Vagina (tissue), 2 donors: ENCODE measurements around the gene SPATA20. TPM values are rescaled to one million over a fixed set of nuclear protein-coding genes. Genes with fewer than 3 reads are reported as not detected.

ENCODE experiments used
- DNase-seq, 2 donors: peaks; one replicate each; pipeline ENCODE4 v3.0.0-alpha.2; 2017; ENCODE audit errors: extremely low spot score in 2 of 2
- H3K27ac ChIP-seq: fragments of 200-600 bp; sonication (generic); one replicate; pipeline ENCODE4 v1.5.1; 2019
- H3K27me3 ChIP-seq: fragments of 200-600 bp; sonication (generic); one replicate; pipeline ENCODE4 v1.5.1; 2019
- H3K36me3 ChIP-seq, 2 donors: fragments of 200-600 bp; sonication (generic); one replicate each; pipeline ENCODE4 v1.5.1; 2017 to 2019
- H3K4me1 ChIP-seq: fragments of 200-600 bp; sonication (generic); one replicate; pipeline ENCODE4 v1.5.1; 2019
- H3K4me3 ChIP-seq, 2 donors: fragments of 200-600 bp; sonication (generic); 1 replicate in 1 of 2; 2 replicates in 1 of 2; pipeline ENCODE4 v1.5.1; 2016 to 2019
- H3K9me3 ChIP-seq: fragments of 200-600 bp; sonication (generic); one replicate; pipeline ENCODE4 v1.5.1; 2019
- CTCF ChIP-seq, 3 experiments: fragments of 450-650 bp in 2 of 3; fragments of 200-600 bp in 1 of 3; sonication (generic) in 1 of 3; IDR thresholded peaks; one replicate each; pipeline ENCODE4 v1.5.1; 2017 to 2019; ENCODE audit warnings: antibody characterized with exemption in 3 of 3, mild to moderate bottlenecking in 2 of 3, moderate library complexity in 2 of 3
- POLR2A ChIP-seq, 2 donors: fragments of 450-650 bp; IDR thresholded peaks; one replicate each; pipeline ENCODE4 v1.6.1; 2017; ENCODE audit warnings: antibody characterized with exemption in 2 of 2, mild to moderate bottlenecking in 2 of 2, moderate library complexity in 2 of 2
- POLR2AphosphoS5 ChIP-seq, 2 donors: sonication (generic); formaldehyde crosslinking; IDR thresholded peaks; one replicate each; pipeline ENCODE4 v1.9.0; 2017; ENCODE audit warnings: antibody characterized with exemption in 2 of 2, mild to moderate bottlenecking in 2 of 2, low read depth in 1 of 2; ENCODE audit not compliant: insufficient read depth in 1 of 2
- intact Hi-C: fragments of 100-400 bp; cut with DNase I; formaldehyde crosslinking; loops from one replicate; pipeline ENCODE4 v1.15.1; 2023
- total RNA-seq: library from RNA; depleted of rRNA; stranded (reverse); fragments of >200 nt; gene quantifications from one replicate; pipeline ENCODE4 v1.2.3, GENCODE V29; 2016

SPATA20 gene
- total RNA-seq, 1 donor from 2014 or later = 73.4 TPM

DNA sequence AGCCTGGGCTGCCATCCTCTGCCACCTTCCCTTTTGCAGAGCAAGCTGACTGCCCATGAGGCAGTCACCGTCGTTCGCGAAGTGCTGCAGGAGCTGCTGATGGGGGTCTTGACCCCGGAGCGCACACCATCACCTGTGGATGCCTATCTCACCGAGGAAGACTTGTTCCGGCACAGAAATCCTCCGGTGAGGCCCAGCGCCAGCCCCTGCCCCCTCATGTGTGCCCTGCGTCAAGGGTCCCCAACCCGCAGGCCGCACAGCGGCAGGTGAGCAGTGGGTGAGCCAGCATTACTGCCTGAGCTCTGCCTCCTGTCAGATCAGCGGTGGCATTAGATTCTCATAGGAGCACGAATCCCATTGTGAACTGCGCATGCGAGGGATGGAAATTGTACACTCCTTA is 22.1 kb upstream of the SPATA20 start:
- H3K27ac ChIP-seq = no peak overlapping the region
- H3K4me1 ChIP-seq = no peaks in the 10 kb centered on the region
- no peaks in the 10 kb centered on the region for H3K9me3 ChIP-seq

DNA sequence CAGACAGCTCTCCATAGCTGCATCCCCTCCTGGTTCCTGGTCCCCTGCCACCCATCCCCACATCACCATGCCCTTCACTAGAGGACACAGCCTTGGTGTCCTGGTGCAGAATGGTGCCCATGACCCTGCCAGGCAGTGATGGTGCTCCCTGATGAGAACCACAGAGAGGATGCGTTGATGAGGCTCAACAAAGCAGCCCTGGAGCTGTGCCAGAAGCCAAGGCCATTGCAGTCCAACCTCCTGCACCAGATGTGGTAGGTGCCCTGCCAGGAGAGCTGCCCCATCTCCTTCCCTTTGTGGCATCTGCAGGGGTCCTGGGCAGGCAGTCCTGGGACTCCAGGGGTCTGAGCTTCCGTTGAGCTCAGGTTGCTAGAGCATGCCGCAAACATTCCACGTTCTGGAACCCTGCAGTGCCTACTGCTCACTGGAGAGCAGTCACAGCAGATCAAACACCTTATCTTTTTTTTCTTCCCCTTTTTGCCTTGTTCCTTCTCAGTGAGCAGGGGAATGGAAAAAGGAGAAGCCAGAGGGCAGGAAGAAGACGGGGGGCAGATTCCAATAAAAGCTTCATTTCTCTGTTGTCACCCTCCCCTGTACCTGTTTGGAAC is 19.7 kb upstream of the SPATA20 start:
- Histone ChIP-seq H3K4me1 (peaks cover 7% of the 10 kb centered on the region), H3K27me3 (peaks cover 8% of the 10 kb centered on the region), H3K27ac (no peak overlapping the region), H3K36me3 (no peaks in the 10 kb centered on the region), H3K9me3 (no peaks in the 10 kb centered on the region), H3K4me3 (no peak overlapping the region)
- intact Hi-C loops = no loop called here
- TF ChIP-seq POLR2A (IDR thresholded peaks at IDR 0.05) (no peak), POLR2AphosphoS5 (IDR thresholded peaks at IDR 0.05; ENCODE audit: insufficient read depth in 1 of 2, low read depth in 1 of 2) (no peak), CTCF (IDR thresholded peaks at IDR 0.05) (no peak)
- no peak for DNase-seq

More for the DNA sequence above, 22.1 kb upstream of the SPATA20 start:
- no peak for DNase-seq
- H3K36me3 ChIP-seq = no peaks in the 10 kb centered on the region
- H3K27me3 ChIP-seq = no peaks in the 10 kb centered on the region
- TF ChIP-seq POLR2A (IDR thresholded peaks at IDR 0.05) (no peak), POLR2AphosphoS5 (IDR thresholded peaks at IDR 0.05; ENCODE audit: insufficient read depth in 1 of 2, low read depth in 1 of 2) (no peak), CTCF (IDR thresholded peaks at IDR 0.05) (no peak)
- intact Hi-C loops = no loop called here
- H3K4me3 ChIP-seq = no peak overlapping the region

- intact Hi-C loops = no loop called here
- peaks cover 15% of the 10 kb centered on the region for H3K4me1 ChIP-seq
- H3K27me3 ChIP-seq = peaks cover 14% of the 10 kb centered on the region
- H3K36me3 ChIP-seq = no peaks in the 10 kb centered on the region
- no peak for DNase-seq
- no peak overlapping the region for H3K27ac ChIP-seq
- no peak overlapping the region for H3K4me3 ChIP-seq
- TF ChIP-seq POLR2AphosphoS5 (IDR thresholded peaks at IDR 0.05; ENCODE audit: insufficient read depth in 1 of 2, low read depth in 1 of 2) = no peak
- no peaks in the 10 kb centered on the region for H3K9me3 ChIP-seq
Measured at GRCh38 chr17:50527949-50528474, 19.0 kb upstream of the SPATA20 start.

- Histone ChIP-seq H3K4me1 (peaks cover 28% of the 10 kb centered on the region), H3K9me3 (no peaks in the 10 kb centered on the region), H3K4me3 (no peak overlapping the region), H3K36me3 (no peaks in the 10 kb centered on the region), H3K27me3 (peaks cover 14% of the 10 kb centered on the region), H3K27ac (no peak overlapping the region)
- intact Hi-C loops = no loop called here
- TF ChIP-seq POLR2A (IDR thresholded peaks at IDR 0.05) = no peak
- no peak for TF ChIP-seq POLR2AphosphoS5 (IDR thresholded peaks at IDR 0.05; ENCODE audit: insufficient read depth in 1 of 2, low read depth in 1 of 2)
- no peak for TF ChIP-seq CTCF (IDR thresholded peaks at IDR 0.05)
- DNase-seq = no peak
Measured at GRCh38 chr17:50529849-50530248, 17.1 kb upstream of the SPATA20 start.

DNA sequence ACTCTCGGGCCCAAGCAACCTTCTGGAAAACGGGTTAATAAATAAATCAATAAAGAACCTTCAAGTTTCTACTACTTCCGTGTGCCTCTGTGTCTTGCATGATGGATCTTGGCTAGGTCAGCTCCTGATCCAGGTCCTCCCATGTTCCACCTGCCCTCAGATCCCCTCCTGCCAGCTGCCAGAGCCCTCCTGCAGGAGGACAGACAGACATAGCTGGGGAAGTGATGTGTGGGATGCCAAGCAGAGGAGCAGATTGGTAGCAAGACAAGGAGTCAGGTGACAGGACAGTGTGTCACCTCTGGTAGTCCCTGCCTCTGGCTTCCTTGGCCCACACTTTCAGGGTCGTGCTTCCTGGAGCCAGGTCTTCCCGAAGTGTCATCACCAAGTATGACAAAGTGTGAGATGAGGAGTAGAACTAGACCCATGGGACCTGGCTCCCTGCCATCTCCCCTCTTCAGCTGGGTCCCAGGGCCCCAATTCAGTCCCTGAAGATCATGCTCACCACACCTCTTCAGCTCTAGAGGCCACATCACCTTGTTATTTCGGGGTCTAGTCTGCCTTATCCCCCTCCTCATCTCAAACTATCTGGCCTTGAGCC is 15.4 kb upstream of the SPATA20 start:
- intact Hi-C loops = no loop called here
- H3K27me3 ChIP-seq = peaks cover 14% of the 10 kb centered on the region

More for the DNA sequence above, 15.4 kb upstream of the SPATA20 start:
- TF ChIP-seq POLR2A (IDR thresholded peaks at IDR 0.05) = no peak
- TF ChIP-seq CTCF (IDR thresholded peaks at IDR 0.05) = no peak
- no peak overlapping the region for H3K27ac ChIP-seq
- H3K36me3 ChIP-seq = no peaks in the 10 kb centered on the region
- H3K4me3 ChIP-seq = no peak overlapping the region
- H3K4me1 ChIP-seq = peaks cover 28% of the 10 kb centered on the region
- no peak for DNase-seq
- no peaks in the 10 kb centered on the region for H3K9me3 ChIP-seq
